BLaER1 treated with 17β-estradiol and CSF1 and Interleukin-3, amounts not matched to agents 10 nM and 100 nM (cell line): ENCODE measurements around the gene ATG7.

Experiments used
- H3K27ac ChIP-seq, 11 experiments: shearing (Covaris generic); formaldehyde crosslinking; 2 replicates each; pipeline ENCODE4 v1.8.1; 2022
- H3K27me3 ChIP-seq, 11 experiments: shearing (Covaris generic); formaldehyde crosslinking; 2 replicates each; pipeline ENCODE4 v1.8.1; 2022
- H3K36me3 ChIP-seq, 11 experiments: shearing (Covaris generic); formaldehyde crosslinking; 2 replicates each; pipeline ENCODE4 v1.8.1; 2022
- H3K4me1 ChIP-seq, 10 experiments: shearing (Covaris generic); formaldehyde crosslinking; 2 replicates each; pipeline ENCODE4 v1.8.1; 2022
- H3K4me2 ChIP-seq, 11 experiments: shearing (Covaris generic); formaldehyde crosslinking; 2 replicates each; pipeline ENCODE4 v1.8.1; 2022
- H3K4me3 ChIP-seq, 10 experiments: shearing (Covaris generic); formaldehyde crosslinking; 2 replicates each; pipeline ENCODE4 v1.8.1; 2022
- H3K9ac ChIP-seq, 11 experiments: shearing (Covaris generic); formaldehyde crosslinking; 2 replicates each; pipeline ENCODE4 v1.8.1; 2022
- H3K9me3 ChIP-seq, 11 experiments: shearing (Covaris generic); formaldehyde crosslinking; replicated peaks in 1 of 11; 2 replicates each; pipeline ENCODE4 v1.8.1; 2022
- H4K20me1 ChIP-seq, 11 experiments: shearing (Covaris generic); formaldehyde crosslinking; 2 replicates each; pipeline ENCODE4 v1.8.1; 2022
- Cebpa-rat ChIP-seq, 11 experiments: shearing (Covaris generic); IDR thresholded peaks; 2 replicates each; pipeline ENCODE4 v1.8.1; 2022

Gene ATG7

GRCh38 chr3:11544412-11545181 is 272.4 kb downstream of the ATG7 start:
- H3K9ac ChIP-seq = peak overlapping the region in 6 of 11 experiments; percentile 8 to 53 (median 26); a peak in 6 of 22 replicates

GRCh38 chr3:11545186-11545851 is 273.1 kb downstream of the ATG7 start:
- H3K36me3 ChIP-seq = peaks cover 0 to 27% (median 5%) of the 10 kb centered on the region in 11 experiments; a peak in 6 of 22 replicates
- no peak for TF ChIP-seq Cebpa-rat (IDR thresholded peaks at IDR 0.05)
- peaks cover 3 to 96% (median 54%) of the 10 kb centered on the region in 11 experiments; a peak in 21 of 22 replicates for H4K20me1 ChIP-seq
- H3K9ac ChIP-seq = peak overlapping the region in 1 of 11 experiments; percentile 8; a peak in 1 of 22 replicates
- no peaks in the 10 kb centered on the region for H3K9me3 ChIP-seq
- H3K27me3 ChIP-seq = no peaks in the 10 kb centered on the region
- H3K4me3 ChIP-seq = no peak overlapping the region
- peak overlapping the region in 2 of 11 experiments; percentile 53 to 74; a peak in 2 of 22 replicates for H3K4me2 ChIP-seq
- H3K27ac ChIP-seq = no peak overlapping the region
- H3K4me1 ChIP-seq = peaks cover 30 to 64% (median 37%) of the 10 kb centered on the region in 10 experiments

More at GRCh38 chr3:11544412-11545181, 272.4 kb downstream of the ATG7 start:
- TF ChIP-seq Cebpa-rat (IDR thresholded peaks at IDR 0.05) = no peak
- no peak overlapping the region for H3K4me3 ChIP-seq
- peaks cover 3 to 96% (median 50%) of the 10 kb centered on the region in 11 experiments; a peak in 20 of 22 replicates for H4K20me1 ChIP-seq
- no peaks in the 10 kb centered on the region for H3K9me3 ChIP-seq
- peaks cover 23 to 57% (median 29%) of the 10 kb centered on the region in 10 experiments for H3K4me1 ChIP-seq
- peak overlapping the region; percentile 31 to 81 (median 54) for H3K4me2 ChIP-seq
- no peaks in the 10 kb centered on the region for H3K27me3 ChIP-seq
- H3K27ac ChIP-seq = peak overlapping the region in 2 of 11 experiments; percentile 16 to 22; a peak in 2 of 22 replicates
- peaks cover 0 to 31% (median 5%) of the 10 kb centered on the region in 11 experiments; a peak in 6 of 22 replicates for H3K36me3 ChIP-seq

- Histone ChIP-seq H3K27me3 (no peaks in the 10 kb centered on the region), H3K4me1 (peaks cover 42 to 78% (median 48%) of the 10 kb centered on the region in 10 experiments), H3K4me3 (no peak overlapping the region), H3K9ac (no peak overlapping the region), H3K9me3 (no peaks in the 10 kb centered on the region), H3K27ac (no peak overlapping the region), H3K4me2 (no peak overlapping the region), H3K36me3 (peaks cover 0 to 19% (median 5%) of the 10 kb centered on the region in 11 experiments; a peak in 8 of 22 replicates), H4K20me1 (peaks cover 3 to 100% (median 65%) of the 10 kb centered on the region in 11 experiments; a peak in 21 of 22 replicates)
- TF ChIP-seq Cebpa-rat (IDR thresholded peaks at IDR 0.05) = no peak
Measured at GRCh38 chr3:11546657-11547302, 274.6 kb downstream of the ATG7 start.

GRCh38 chr3:11547498-11547897 is 275.3 kb downstream of the ATG7 start:
- H3K4me2 ChIP-seq = no peak overlapping the region
- H3K36me3 ChIP-seq = peaks cover 3 to 24% (median 5%) of the 10 kb centered on the region in 11 experiments; a peak in 15 of 22 replicates
- H3K27ac ChIP-seq = no peak overlapping the region
- no peak for TF ChIP-seq Cebpa-rat (IDR thresholded peaks at IDR 0.05)
- peaks cover 3 to 100% (median 70%) of the 10 kb centered on the region in 11 experiments; a peak in 21 of 22 replicates for H4K20me1 ChIP-seq
- H3K27me3 ChIP-seq = no peaks in the 10 kb centered on the region
- H3K9ac ChIP-seq = no peak overlapping the region
- peaks cover 42 to 75% (median 49%) of the 10 kb centered on the region in 10 experiments for H3K4me1 ChIP-seq
- peaks cover 0 to 3% (median 0%) of the 10 kb centered on the region in 11 experiments; a peak in 1 of 22 replicates for H3K9me3 ChIP-seq
- H3K4me3 ChIP-seq = no peak overlapping the region

GRCh38 chr3:11548721-11549131 is 276.5 kb downstream of the ATG7 start:
- Histone ChIP-seq H3K27ac (no peak overlapping the region), H4K20me1 (peaks cover 7 to 100% (median 77%) of the 10 kb centered on the region in 11 experiments; a peak in 21 of 22 replicates), H3K4me2 (peak overlapping the region in 6 of 11 experiments; percentile 38 to 63 (median 51); a peak in 7 of 22 replicates), H3K9ac (no peak overlapping the region), H3K4me1 (peaks cover 41 to 63% (median 44%) of the 10 kb centered on the region in 10 experiments), H3K9me3 (peaks cover 0 to 3% (median 0%) of the 10 kb centered on the region in 11 experiments; a peak in 1 of 22 replicates), H3K27me3 (no peaks in the 10 kb centered on the region), H3K4me3 (no peak overlapping the region), H3K36me3 (peaks cover 11 to 36% (median 17%) of the 10 kb centered on the region in 11 experiments)
- no peak for TF ChIP-seq Cebpa-rat (IDR thresholded peaks at IDR 0.05)

GRCh38 chr3:11549580-11550140 is 277.5 kb downstream of the ATG7 start:
- Histone ChIP-seq H3K27ac (0 out of 22 replicates have a peak overlapping the region, but pooled peaks of 1 of the 11 experiments have one; percentile 10), H3K4me2 (peak overlapping the region in 10 of 11 experiments; percentile 20 to 65 (median 50); a peak in 17 of 22 replicates), H3K36me3 (peaks cover 20 to 45% (median 26%) of the 10 kb centered on the region in 11 experiments), H3K4me1 (peaks cover 33 to 54% (median 35%) of the 10 kb centered on the region in 10 experiments), H3K4me3 (no peak overlapping the region), H4K20me1 (peaks cover 9 to 100% (median 77%) of the 10 kb centered on the region in 11 experiments; a peak in 21 of 22 replicates), H3K9ac (no peak overlapping the region; a peak in 1 of 22 replicates), H3K9me3 (peaks cover 0 to 3% (median 0%) of the 10 kb centered on the region in 11 experiments; a peak in 1 of 22 replicates), H3K27me3 (no peaks in the 10 kb centered on the region)
- TF ChIP-seq Cebpa-rat (IDR thresholded peaks at IDR 0.05) = no peak

GRCh38 chr3:11551036-11551435 is 278.8 kb downstream of the ATG7 start:
- peaks cover 0 to 3% (median 0%) of the 10 kb centered on the region in 11 experiments; a peak in 1 of 22 replicates for H3K9me3 ChIP-seq
- peaks cover 24 to 49% (median 36%) of the 10 kb centered on the region in 10 experiments for H3K4me1 ChIP-seq
- H3K4me2 ChIP-seq = peak overlapping the region in 5 of 11 experiments; percentile 2 to 39 (median 26); a peak in 10 of 22 replicates
- peaks cover 23 to 100% (median 77%) of the 10 kb centered on the region in 11 experiments for H4K20me1 ChIP-seq
- no peak overlapping the region for H3K9ac ChIP-seq
- no peak overlapping the region for H3K27ac ChIP-seq
- H3K36me3 ChIP-seq = peaks cover 34 to 59% (median 40%) of the 10 kb centered on the region in 11 experiments
- TF ChIP-seq Cebpa-rat (IDR thresholded peaks at IDR 0.05) = no peak
- H3K4me3 ChIP-seq = no peak overlapping the region
- no peaks in the 10 kb centered on the region for H3K27me3 ChIP-seq
